Right cardiac atrium (tissue), 5 donors: ENCODE results near the gene TEAD3. TPM values are rescaled to one million over a fixed set of nuclear protein-coding genes. Genes with fewer than 3 reads are reported as not detected.
"Not testable (repeated sequence)": the region's sequence is repeated elsewhere in the genome, so short reads cannot be mapped to it uniquely, and the experiment has no call there.

ENCODE experiments used
- ATAC-seq, 2 donors: fragments of 200-7000 bp; cut with Tn5 transposase; one replicate each; pipeline versions ENCODE4 v1.8.0 to v1.9.1; 2020; ENCODE audit warnings: moderate library complexity in 2 of 2, mild to moderate bottlenecking in 1 of 2
- DNase-seq, 3 donors: peaks; one replicate each; pipeline ENCODE4 v3.0.0-alpha.2; 2020
- H3K27ac ChIP-seq: one replicate; pipeline ENCODE4 v1.5.1; 2013; ENCODE audit warnings: mild to moderate bottlenecking, low read length, control low read depth, moderate library complexity
- H3K27me3 ChIP-seq: one replicate; pipeline ENCODE4 v1.6.1; 2013; ENCODE audit not compliant: control insufficient read depth, insufficient read depth
- H3K4me1 ChIP-seq: one replicate; pipeline ENCODE4 v1.6.1; 2013; ENCODE audit warnings: low read length; ENCODE audit not compliant: control insufficient read depth, insufficient read depth
- H3K4me3 ChIP-seq: one replicate; pipeline ENCODE4 v1.5.1; 2013; ENCODE audit warnings: low read length, control low read depth
- H3K9me3 ChIP-seq: one replicate; pipeline ENCODE4 v1.6.1; 2013; ENCODE audit warnings: low read length; ENCODE audit not compliant: control insufficient read depth
- WGBS: extraction: QIAGEN DNeasy Blood & Tissue Kit; methylation state at CpG from one replicate; pipeline ENCODE4 v1.1.7; 2013; 5-methylcytosine and 5-hydroxymethylcytosine counted together
- intact Hi-C, 4 donors: fragments of 100-400 bp; cut with DNase I; formaldehyde crosslinking; loops; one replicate each; pipeline versions ENCODE4 v1.11.0 to v1.14.0; 2022 to 2023
- long read RNA-seq, 4 donors: library from polyadenylated mRNA; unstranded; transcript quantifications; one replicate each; pipeline ENCODE4 v2.0.0, GENCODE V29; 2020 to 2021
- polyA plus RNA-seq: library from polyadenylated mRNA; stranded (reverse); fragments of 200-250 nt; gene quantifications from one replicate; pipeline ENCODE4 v1.2.3, GENCODE V29; 2013
- total RNA-seq, 4 donors: library from RNA; stranded (reverse); fragmentation: NEBNext Ultra II Directional; extraction: Animal tissue kit (Norgen Biotek cat#: 25700); gene quantifications; one replicate each; pipeline ENCODE4 v1.2.1, GENCODE V29; 2021
- donor health status: healthy with polysubstance abuse.
- donor health status: DM: no; HTN: yes; CAD: no.
- donor health status: DM: no; HTN: no; CAD: no.
- donor health status: DM: no; HTN: yes; CAD: no; lungs with severe emphysema.
- donor health status: DM: yes; HTN: yes; CAD: no.

Gene TEAD3
- 10 to 100 TPM; 27.0 to 50.1 (median 38.2) TPM for total RNA-seq
- 27.1 TPM for polyA plus RNA-seq
- long read RNA-seq, donor 1, partial matches to known transcripts = 23 of 48 reads
- long read RNA-seq, donor 1, other reads (novel, unspliced or antisense) = 25 of 48 reads
- long read RNA-seq, donor 2, partial matches to known transcripts = 15 of 19 reads
- long read RNA-seq, donor 2, other reads (novel, unspliced or antisense) = 4 of 19 reads
- long read RNA-seq, donor 3, partial matches to known transcripts = 54 of 68 reads
- long read RNA-seq, donor 3, other reads (novel, unspliced or antisense) = 14 of 68 reads
- long read RNA-seq, donor 4, partial matches to known transcripts = 20 of 31 reads
- long read RNA-seq, donor 4, other reads (novel, unspliced or antisense) = 11 of 31 reads

DNA sequence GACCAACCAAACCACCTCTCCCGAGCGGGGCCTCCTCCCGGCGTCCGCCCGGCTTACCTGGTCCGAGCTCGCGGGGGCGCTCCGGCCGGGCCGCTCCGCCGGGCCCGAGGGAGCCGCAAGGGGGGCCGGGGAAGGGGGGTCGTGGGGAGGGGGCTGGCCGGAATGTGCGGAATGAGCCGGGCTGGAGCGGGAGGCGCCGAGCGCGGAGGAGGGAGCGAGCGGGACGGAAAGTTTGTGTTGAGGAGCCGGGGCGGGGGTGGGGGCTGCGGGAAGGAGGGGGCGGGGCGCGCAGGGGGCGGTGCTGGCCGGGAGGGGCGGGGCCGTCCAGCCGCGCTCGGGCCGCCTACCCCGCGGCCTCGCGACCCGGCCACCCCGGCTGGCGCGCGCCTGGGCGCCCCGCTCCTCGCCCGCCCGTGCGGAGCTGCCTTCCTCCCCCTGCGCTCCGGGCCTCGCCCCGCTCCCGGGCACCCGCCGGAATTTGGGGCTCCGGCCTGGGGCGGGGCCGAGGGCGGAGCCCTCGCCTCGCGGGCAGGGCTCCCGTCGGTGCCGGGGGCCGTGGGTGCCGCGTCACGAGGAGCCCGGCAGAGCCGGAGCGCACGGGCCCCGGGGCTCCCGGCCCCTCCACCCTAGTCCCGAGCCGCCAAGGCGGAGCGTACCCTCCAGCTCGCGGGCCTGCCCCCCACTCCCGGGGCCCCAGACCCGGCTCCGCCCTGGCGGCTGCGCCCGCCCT lies at the start of gene TEAD3:
Gene TEAD3, minus strand, starts transcription at position 239 of the 730 bp plus-strand sequence.
- DNase-seq (peak; percentile 82 to 89 (median 84)), ATAC-seq (peak; percentile 62)
- Histone ChIP-seq H3K9me3 (no peaks in the 10 kb centered on the region), H3K27ac (peak within 1 kb of the TSS; percentile 81), H3K27me3 (no peaks in the 10 kb centered on the region), H3K4me3 (peak within 1 kb of the TSS; percentile 96), H3K4me1 (peaks cover 7% of the 10 kb centered on the region)
- under 1% methylated on average over 97 of the region's 98 CpGs for WGBS
- intact Hi-C loops = no loop called here

DNA sequence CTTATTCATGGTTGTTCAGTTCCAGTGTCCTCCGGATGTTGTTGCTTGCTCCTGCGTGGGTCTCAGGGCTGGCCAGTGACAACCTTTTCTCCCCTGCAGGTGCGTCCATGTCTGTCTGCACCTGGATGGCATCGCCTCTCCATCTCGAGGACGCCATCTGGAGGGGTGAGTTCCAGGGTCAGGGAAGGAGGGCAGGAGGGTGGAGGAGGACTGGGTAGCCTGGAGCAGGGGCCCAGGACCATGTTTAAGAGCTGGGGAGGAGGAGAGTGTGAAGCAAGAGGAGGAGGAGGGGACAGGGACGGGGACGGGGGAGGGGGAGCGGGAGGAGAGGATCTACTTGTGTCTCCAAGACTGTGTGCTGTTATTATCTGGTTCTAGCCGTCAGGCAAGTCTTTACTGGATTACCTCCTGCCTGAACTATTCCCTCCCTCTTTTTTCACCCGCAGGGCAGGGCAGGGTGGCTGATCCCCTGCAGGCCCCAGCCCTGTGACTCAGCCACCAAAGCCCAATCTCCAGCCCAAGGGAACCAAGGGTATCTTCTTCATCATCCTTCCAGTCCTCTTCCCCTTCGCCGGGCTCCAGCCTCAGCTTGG lies 48.0 kb upstream of the TEAD3 start:
- no peak overlapping the region for H3K4me3 ChIP-seq
- DNase-seq (no peak), ATAC-seq (no peak)
- no peaks in the 10 kb centered on the region for H3K4me1 ChIP-seq
- intact Hi-C loops = no loop called here
- 63% methylated on average over 13 of the region's 13 CpGs for WGBS
- H3K27me3 ChIP-seq = no peaks in the 10 kb centered on the region
- H3K9me3 ChIP-seq = no peaks in the 10 kb centered on the region
- no peak overlapping the region for H3K27ac ChIP-seq

DNA sequence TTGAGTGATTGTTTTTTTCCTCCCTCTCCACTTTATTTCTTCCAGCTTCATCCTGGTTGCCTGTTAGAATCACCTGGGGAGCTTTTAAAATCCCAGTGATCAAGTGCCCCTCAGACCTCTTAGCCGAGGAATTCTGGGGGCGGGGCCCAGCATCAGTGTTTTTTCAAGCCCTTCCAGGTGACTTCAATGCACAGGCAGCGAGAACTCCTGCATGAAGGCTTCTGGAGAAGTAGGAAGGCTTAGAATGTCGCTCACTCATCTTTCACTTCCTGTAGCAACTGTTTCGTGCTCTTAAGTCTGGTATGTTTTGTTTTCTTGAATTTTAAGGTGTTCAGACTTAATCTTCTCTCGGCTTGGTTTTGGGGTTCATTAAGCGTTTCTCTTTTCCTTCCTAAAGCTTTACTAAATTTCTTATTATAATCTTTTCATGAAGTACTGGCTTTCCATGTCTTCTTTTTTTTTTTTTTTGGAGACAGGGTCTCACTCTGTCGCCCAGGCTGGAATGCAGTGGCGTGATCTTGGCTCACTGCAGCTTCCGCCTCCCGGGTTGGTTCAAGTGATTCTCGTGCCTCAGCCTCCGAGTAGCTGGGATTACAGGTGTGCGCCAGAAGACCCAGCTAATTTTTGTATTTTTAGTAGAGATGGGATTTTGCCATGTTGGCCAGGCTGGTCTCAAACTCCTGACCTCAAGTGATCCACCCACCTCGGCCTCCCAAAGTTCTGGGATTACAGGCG lies 46.7 kb upstream of the TEAD3 start:
- H3K27ac ChIP-seq = no peak overlapping the region
- WGBS = 79% methylated on average over 16 of the region's 16 CpGs
- H3K9me3 ChIP-seq = no peaks in the 10 kb centered on the region
- no peak overlapping the region for H3K4me3 ChIP-seq
- no peak for ATAC-seq
- no peak for DNase-seq
- H3K27me3 ChIP-seq = no peaks in the 10 kb centered on the region
- no peaks in the 10 kb centered on the region for H3K4me1 ChIP-seq
- intact Hi-C loops = no loop called here

DNA sequence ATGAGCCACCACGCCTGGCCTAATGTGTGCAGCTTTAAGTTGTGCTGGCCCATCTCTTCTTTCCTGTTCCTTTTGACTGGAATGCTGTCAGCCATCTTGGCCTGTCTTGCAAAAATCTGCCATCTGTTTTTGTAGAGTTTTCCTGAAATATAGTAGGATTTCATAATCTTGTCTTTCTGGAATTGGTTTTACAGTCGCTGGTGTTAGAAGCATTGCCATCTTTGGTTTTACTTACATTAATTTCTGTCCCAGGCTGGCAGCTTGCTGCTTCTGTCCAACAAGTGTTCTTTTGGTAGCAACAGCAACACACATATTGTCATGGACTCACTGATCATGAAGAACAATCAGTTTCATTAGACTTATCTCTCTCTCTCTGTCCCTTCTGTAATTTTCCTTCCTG lies 45.0 kb upstream of the TEAD3 start:
- Histone ChIP-seq H3K4me1 (no peaks in the 10 kb centered on the region), H3K27me3 (no peaks in the 10 kb centered on the region), H3K4me3 (no peak overlapping the region), H3K27ac (no peak overlapping the region), H3K9me3 (no peaks in the 10 kb centered on the region)
- intact Hi-C loops = no loop called here
- WGBS = 90% methylated on average over 2 of the region's 2 CpGs
- no peak for DNase-seq
- ATAC-seq = no peak

DNA sequence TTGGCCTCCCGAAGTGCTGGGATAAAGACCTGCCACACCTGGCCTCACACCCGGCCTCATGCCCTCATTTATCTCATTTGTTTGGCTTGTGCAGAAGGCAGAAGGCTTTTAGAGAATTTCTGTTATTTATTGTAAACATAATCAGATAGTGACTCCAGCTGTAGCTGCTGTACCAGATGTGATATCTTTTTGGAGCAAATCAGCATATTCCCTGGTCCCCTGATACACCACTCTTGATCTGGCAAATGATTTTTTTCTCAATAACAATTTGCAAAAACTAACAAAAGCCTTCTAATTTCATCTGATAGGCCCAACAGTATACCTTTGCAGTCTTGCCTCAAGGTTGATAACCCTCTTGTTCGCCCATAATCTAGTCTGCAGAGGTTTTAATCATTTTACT lies 42.3 kb upstream of the TEAD3 start:
- Histone ChIP-seq H3K4me3 (no peak overlapping the region), H3K27ac (no peak overlapping the region), H3K4me1 (no peaks in the 10 kb centered on the region), H3K9me3 (no peaks in the 10 kb centered on the region), H3K27me3 (no peaks in the 10 kb centered on the region)
- ATAC-seq (no peak), DNase-seq (no peak)
- intact Hi-C loops = no loop called here
- WGBS = 87% methylated on average over 3 of the region's 3 CpGs

DNA sequence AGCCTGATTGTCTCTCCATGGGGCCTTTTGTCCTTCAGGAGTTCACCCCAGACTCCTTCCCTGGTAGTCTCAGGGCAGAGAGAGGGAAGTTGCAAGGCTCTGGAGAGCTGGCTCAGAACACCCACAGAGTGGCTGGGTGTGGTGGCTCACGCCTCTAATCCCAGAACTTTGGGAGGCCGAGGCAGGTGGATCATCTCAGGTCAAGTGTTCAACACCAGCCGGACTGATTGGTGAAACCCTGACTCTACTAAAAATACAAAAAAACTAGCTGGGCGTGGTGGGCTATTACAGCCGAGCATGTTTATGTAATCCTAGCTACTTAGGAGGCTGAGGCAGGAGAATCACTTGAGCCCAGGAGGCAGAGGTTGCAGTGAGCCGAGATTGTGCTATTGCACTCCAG lies 39.0 kb upstream of the TEAD3 start:
- H3K9me3 ChIP-seq, H3K27me3 ChIP-seq, DNase-seq, intact Hi-C loops, H3K4me3 ChIP-seq, H3K27ac ChIP-seq, ATAC-seq, H3K4me1 ChIP-seq: not testable (repeated sequence)
- WGBS = 82% methylated on average over 6 of the region's 6 CpGs

DNA sequence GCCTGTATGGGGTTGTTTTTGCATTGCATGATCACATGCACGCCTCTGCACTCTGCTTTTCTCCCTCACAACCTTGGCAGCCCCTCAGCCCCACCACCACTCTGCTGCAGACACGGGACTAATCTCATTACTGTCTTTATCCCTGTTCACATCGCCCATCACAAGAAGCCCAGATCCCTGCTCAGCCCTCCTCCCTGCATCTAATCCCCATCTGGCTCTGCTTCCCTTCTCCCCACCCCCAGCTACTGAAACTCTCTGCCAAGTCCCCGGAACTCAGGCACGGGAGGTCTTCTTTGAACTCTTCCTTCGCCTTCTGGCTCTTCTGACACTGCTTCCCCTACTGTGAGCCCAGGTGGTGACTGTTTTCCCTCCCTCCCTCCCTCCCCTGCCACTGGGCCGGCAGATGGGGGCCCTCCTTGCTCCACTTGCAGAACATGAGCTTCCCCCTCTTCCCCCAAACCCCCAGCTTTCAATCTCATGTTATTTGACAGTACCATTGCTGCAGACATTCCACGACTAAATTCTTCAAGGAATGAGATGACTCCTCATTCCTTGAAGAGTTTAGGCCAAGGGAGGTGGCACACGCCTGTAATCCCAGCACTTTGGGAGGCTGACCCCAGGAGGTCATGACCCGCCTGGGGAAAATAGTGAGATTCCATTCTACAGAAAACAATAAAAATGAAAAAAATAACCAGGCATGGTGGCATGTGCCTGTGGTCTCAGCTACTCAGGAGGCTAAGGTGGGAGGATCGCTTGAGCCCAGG lies 37.7 kb upstream of the TEAD3 start:
- Histone ChIP-seq H3K9me3 (no peaks in the 10 kb centered on the region), H3K27ac (no peak overlapping the region), H3K27me3 (no peaks in the 10 kb centered on the region), H3K4me1 (no peaks in the 10 kb centered on the region), H3K4me3 (no peak overlapping the region)
- 37% methylated on average over 11 of the region's 11 CpGs for WGBS
- no peak for DNase-seq
- ATAC-seq = no peak
- intact Hi-C loops = no loop called here

DNA sequence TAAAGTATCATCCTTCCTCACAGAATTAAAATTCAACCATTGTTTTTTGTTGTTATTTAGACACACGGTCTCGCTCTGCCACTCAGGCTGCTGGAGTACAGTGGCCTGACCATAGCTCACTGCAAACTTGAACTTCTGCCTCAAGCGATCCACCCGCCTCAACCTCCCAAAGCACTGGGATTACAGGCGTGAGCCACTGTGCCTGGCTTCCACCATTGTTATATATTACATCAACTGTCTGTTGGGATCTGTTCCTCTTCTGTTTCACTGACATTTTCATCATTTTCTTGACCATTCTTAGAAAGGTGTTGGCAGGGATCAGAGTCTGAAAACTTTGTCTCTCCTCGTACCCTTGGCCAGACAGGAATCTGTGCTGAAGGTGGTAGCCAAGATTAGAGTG lies 37.1 kb upstream of the TEAD3 start:
- H3K9me3 ChIP-seq = no peaks in the 10 kb centered on the region
- no peak overlapping the region for H3K27ac ChIP-seq
- ATAC-seq (no peak), DNase-seq (no peak)
- H3K27me3 ChIP-seq = no peaks in the 10 kb centered on the region
- 70% methylated on average over 6 of the region's 6 CpGs for WGBS
- intact Hi-C loops = no loop called here
- H3K4me3 ChIP-seq = no peak overlapping the region
- H3K4me1 ChIP-seq = no peaks in the 10 kb centered on the region

DNA sequence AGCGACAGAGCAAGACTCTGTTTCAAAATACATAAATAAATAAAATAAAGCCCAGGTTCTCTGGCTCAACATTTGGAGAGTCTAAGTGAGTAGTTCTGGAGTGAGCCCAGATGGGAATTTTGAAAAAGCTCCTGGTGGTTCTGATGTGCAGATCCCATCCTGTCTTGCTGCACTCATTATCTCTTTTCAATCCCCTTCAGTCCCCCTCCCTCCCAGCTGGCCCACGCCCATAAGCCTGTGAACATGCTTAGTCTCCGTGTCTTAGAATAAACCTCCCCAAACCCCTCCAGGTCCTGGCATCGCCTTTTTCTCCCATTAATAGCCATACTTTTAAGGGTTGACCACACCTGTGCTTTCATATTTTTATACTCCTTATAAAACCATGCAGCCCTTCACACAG lies 35.2 kb upstream of the TEAD3 start:
- WGBS = 73% methylated on average over 4 of the region's 4 CpGs
- intact Hi-C loops = no loop called here
- ATAC-seq = no peak

DNA sequence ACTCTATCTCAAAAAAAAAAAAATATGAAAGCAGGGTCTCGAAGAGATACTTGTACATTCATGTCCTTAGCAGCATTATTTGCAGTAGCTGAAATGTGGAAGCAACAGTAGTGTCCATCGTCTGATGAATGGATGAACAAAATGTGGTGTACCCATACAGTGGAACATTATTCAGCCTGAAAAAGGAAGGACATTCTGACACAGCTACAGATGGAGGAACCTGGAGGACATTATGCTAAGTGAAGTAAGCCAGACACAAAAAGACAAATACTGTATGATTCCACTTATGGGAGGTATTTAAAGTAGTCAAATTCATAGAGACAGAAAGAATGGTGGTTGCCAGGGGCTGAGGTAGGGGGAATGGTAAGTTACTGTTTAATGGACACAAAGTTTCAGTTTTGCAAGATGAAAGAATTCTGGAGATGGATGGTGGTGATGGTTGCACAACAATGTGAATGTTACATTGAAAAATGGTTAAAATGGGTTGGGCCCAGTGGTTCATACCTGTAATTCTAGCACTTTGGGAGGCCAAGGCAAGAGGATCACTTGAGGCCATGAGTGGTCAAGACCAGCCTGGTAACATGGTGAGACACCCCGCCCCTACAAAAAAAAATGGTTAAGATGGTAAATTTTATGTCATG lies 27.6 kb upstream of the TEAD3 start:
- intact Hi-C loops = loop anchor here in 1 of 4 donors (5.0 kb wide), 2 partner anchors 213 to 233 kb away; partner anchors contain the start of gene ARMC12
- WGBS = 88% methylated on average over 3 of the region's 3 CpGs

More for the DNA sequence above, 35.2 kb upstream of the TEAD3 start:
- no peaks in the 10 kb centered on the region for H3K9me3 ChIP-seq
- no peak overlapping the region for H3K4me3 ChIP-seq
- no peak overlapping the region for H3K27ac ChIP-seq
- no peak for DNase-seq
- no peaks in the 10 kb centered on the region for H3K27me3 ChIP-seq
- H3K4me1 ChIP-seq = no peaks in the 10 kb centered on the region

More for the DNA sequence above, 27.6 kb upstream of the TEAD3 start:
- no peaks in the 10 kb centered on the region for H3K27me3 ChIP-seq
- no peak overlapping the region for H3K4me3 ChIP-seq
- H3K9me3 ChIP-seq = no peaks in the 10 kb centered on the region
- no peak for DNase-seq
- H3K4me1 ChIP-seq = no peaks in the 10 kb centered on the region
- no peak for ATAC-seq
- H3K27ac ChIP-seq = no peak overlapping the region
